ENCODE data around the gene WNT6. TPM values are rescaled to one million over a fixed set of nuclear protein-coding genes. Genes with fewer than 3 reads are reported as not detected.

WNT6 gene
- total and polyA plus RNA-seq, 2 of the 8 experiments (the other 6 are each of a cell fraction or from before 2014, with no cell fraction given): not detected

- Histone ChIP-seq H3K4me3 (ENCODE audit: extremely low read depth in 1 of 4, insufficient read depth in 2 of 4, low read depth in 3 of 4, low read length in 4 of 4) (no peak overlapping the region), H3K56ac (replicated peaks; ENCODE audit: insufficient read length, low read depth, low read length) (no peak overlapping the region), H3K9me3 (ENCODE audit: insufficient read depth in 2 of 2, low read depth in 1 of 2, low read length in 1 of 2) (no peaks in the 10 kb centered on the region), H3K23me2 (ENCODE audit: low read depth, low read length) (no peaks in the 10 kb centered on the region), H2AFZ (ENCODE audit: low read length) (no peak overlapping the region), H2BK120ac (replicated peaks; ENCODE audit: low read depth, low read length) (no peak overlapping the region), H2BK12ac (ENCODE audit: low read depth, low read length) (no peak overlapping the region), H4K91ac (replicated peaks; ENCODE audit: insufficient read length, low read length) (no peak overlapping the region), H4K8ac (ENCODE audit: extremely low read depth, insufficient read depth, low read length) (no peak overlapping the region), H4K20me1 (replicated peaks in 1 of 2; ENCODE audit: control insufficient read depth in 1 of 2, insufficient read depth in 2 of 2, low read length in 2 of 2) (no peaks in the 10 kb centered on the region), H2BK5ac (ENCODE audit: low read depth, low read length) (no peak overlapping the region), H3K4ac (replicated peaks; ENCODE audit: insufficient read length, low read depth, low read length) (no peak overlapping the region), H3K14ac (ENCODE audit: insufficient read length) (no peak overlapping the region), H3K79me2 (ENCODE audit: control insufficient read depth in 1 of 2, insufficient read depth in 2 of 2, low read length in 2 of 2) (no peaks in the 10 kb centered on the region), H4K5ac (ENCODE audit: insufficient read length, low read depth, low read length) (no peak overlapping the region), H3K4me1 (replicated peaks in 1 of 4; ENCODE audit: control insufficient read depth in 3 of 4, insufficient read depth in 4 of 4, low read length in 3 of 4) (no peaks in the 10 kb centered on the region; a peak in 1 of 7 replicates), H3K9ac (replicated peaks in 1 of 4; ENCODE audit: extremely low read depth in 1 of 4, low read depth in 3 of 4, low read length in 3 of 4) (no peak overlapping the region), H2AK5ac (ENCODE audit: low read depth, low read length) (no peak overlapping the region), H3K36me3 (ENCODE audit: control insufficient read depth in 2 of 4, insufficient read depth in 4 of 4, low read length in 3 of 4) (no peaks in the 10 kb centered on the region), H2BK15ac (ENCODE audit: low read length) (no peak overlapping the region), H3K4me2 (ENCODE audit: insufficient read depth in 1 of 2, low read depth in 2 of 2, low read length in 2 of 2) (no peak overlapping the region), H2BK20ac (ENCODE audit: low read length) (no peak overlapping the region), H3K79me1 (ENCODE audit: low read depth, low read length) (no peaks in the 10 kb centered on the region; the same call in 1 of the 2 replicates), H3K18ac (ENCODE audit: extremely low read depth, low read length) (no peak overlapping the region), H3K27me3 (replicated peaks in 1 of 4; ENCODE audit: control insufficient read depth in 3 of 4, extremely low read depth in 1 of 4, insufficient read depth in 3 of 4, low read length in 3 of 4) (no peaks in the 10 kb centered on the region), H3K23ac (ENCODE audit: insufficient read length) (no peak overlapping the region), H3K27ac (ENCODE audit: low read depth, low read length) (no peak overlapping the region)
- no peak for FAIRE-seq
- no peak for DNase-seq (ENCODE audit: low read depth in 1 of 2, low spot score in 2 of 2)
- ChIA-PET CTCF (ENCODE audit: partially characterized antibody) (interaction anchor here (0.6 kb wide), 1 partner anchor 68 kb away, joined by 3 read pairs; no protein-coding TSS in a partner anchor), POLR2A (ENCODE audit: partially characterized antibody) (no interaction called here)
- 87% methylated on average over 7 of the region's 7 CpGs; no CpG with 5 or more reads in 1 of the 2 experiments for whole genome bisulfite sequencing, 2 experiments (ENCODE audit: extremely low coverage in 1 of 2, insufficient coverage in 1 of 2, insufficient read length in 1 of 2, insufficient replicate concordance in 2 of 2, low coverage in 1 of 2, low lambda C conversion rate in 2 of 2, missing lambda C conversion rate in 1 of 2)
- TF ChIP-seq E2F6 (IDR thresholded peaks at IDR 0.05): no peak
- TF ChIP-seq RFX5 (IDR thresholded peaks at IDR 0.05; ENCODE audit: borderline replicate concordance, low read depth, low read length): no peak
- no peak for TF ChIP-seq SAP30 (IDR thresholded peaks at IDR 0.05; ENCODE audit: insufficient read depth, insufficient replicate concordance, low read length)
- no peak for TF ChIP-seq SRF (IDR thresholded peaks at IDR 0.05; ENCODE audit: low read depth, low read length)
- TF ChIP-seq CHD1 (IDR thresholded peaks at IDR 0.05; ENCODE audit: low read depth, low read length): no peak
- TF ChIP-seq YY1 (IDR thresholded peaks at IDR 0.05; ENCODE audit: low read depth, low read length): no peak
- TF ChIP-seq TCF12 (IDR thresholded peaks at IDR 0.05; ENCODE audit: low read depth, low read length): no peak
- no peak for TF ChIP-seq TAF7 (optimal IDR thresholded peaks at IDR 0.05; ENCODE audit: borderline replicate concordance, low read depth, low read length)
- no peak for TF ChIP-seq RBBP5 (IDR thresholded peaks at IDR 0.05; ENCODE audit: borderline replicate concordance, low read depth, low read length)
- TF ChIP-seq CBX5 (IDR thresholded peaks at IDR 0.05; ENCODE audit: low read depth, low read length): no peak
- no peak for TF ChIP-seq POLR2AphosphoS5 (IDR thresholded peaks at IDR 0.05; ENCODE audit: low read depth, low read length)
- TF ChIP-seq SIX5 (IDR thresholded peaks at IDR 0.05; ENCODE audit: low read depth, low read length): no peak
- no peak for TF ChIP-seq HDAC2 (IDR thresholded peaks at IDR 0.05; ENCODE audit: borderline replicate concordance in 1 of 2, low read depth in 2 of 2, low read length in 2 of 2)
- TF ChIP-seq TBP (IDR thresholded peaks at IDR 0.05; ENCODE audit: low read depth, low read length): no peak
- TF ChIP-seq CEBPB (IDR thresholded peaks at IDR 0.05; ENCODE audit: low read depth, low read length): no peak
Measured at GRCh38 chr2:218824004-218824403, 35.6 kb upstream of the WNT6 start.
